Esophagus squamous epithelium (tissue), 5 donors: ENCODE measurements around the gene RAET1E. TPM values are rescaled to one million over a fixed set of nuclear protein-coding genes. Genes with fewer than 3 reads are reported as not detected.

ENCODE experiments used
- DNase-seq: peaks from one replicate; lab custom pipeline; 2025; lab: John Stamatoyannopoulos, UW
- H3K27ac ChIP-seq, 4 donors: fragments of 200-600 bp; sonication (generic); one replicate each; pipeline ENCODE4 v1.5.1; 2016 to 2019; ENCODE audit warnings: mild to moderate bottlenecking in 1 of 4
- H3K27me3 ChIP-seq, 4 donors: fragments of 200-600 bp; sonication (generic); 1 replicate in 3 of 4; 2 replicates in 1 of 4; pipeline versions ENCODE4 v1.5.1 to v1.6.0; 2017 to 2021; ENCODE audit warnings: antibody characterized with exemption in 1 of 4
- H3K36me3 ChIP-seq, 3 donors: fragments of 200-600 bp; sonication (generic); one replicate each; pipeline ENCODE4 v1.5.1; 2016 to 2019
- H3K4me1 ChIP-seq, 3 donors: fragments of 200-600 bp; sonication (generic); one replicate each; pipeline ENCODE4 v1.5.1; 2017 to 2019
- H3K4me3 ChIP-seq, 4 donors: fragments of 200-600 bp; sonication (generic); 1 replicate in 3 of 4; 2 replicates in 1 of 4; pipeline ENCODE4 v1.5.1; 2016 to 2019; ENCODE audit warnings: mild to moderate bottlenecking in 2 of 4, moderate library complexity in 1 of 4
- H3K9me3 ChIP-seq, 3 donors: fragments of 200-600 bp; sonication (generic); one replicate each; pipeline ENCODE4 v1.5.1; 2016 to 2019
- CTCF ChIP-seq, 6 experiments: fragments of 450-650 bp in 4 of 6; fragments of 200-600 bp in 2 of 6; sonication (generic) in 2 of 6; IDR thresholded peaks; one replicate each; pipeline ENCODE4 v1.5.1; 2016 to 2019; ENCODE audit warnings: antibody characterized with exemption in 6 of 6, mild to moderate bottlenecking in 4 of 6, moderate library complexity in 4 of 6
- POLR2A ChIP-seq, 4 donors: fragments of 450-650 bp; IDR thresholded peaks; one replicate each; pipeline ENCODE4 v1.6.1; 2017; ENCODE audit warnings: antibody characterized with exemption in 4 of 4, mild to moderate bottlenecking in 4 of 4, moderate library complexity in 3 of 4
- WGBS, 2 donors: methylation state at CpG; one replicate each; pipeline ENCODE4 v1.1.5; 2018; 5-methylcytosine and 5-hydroxymethylcytosine counted together
- intact Hi-C: fragments of 100-400 bp; cut with DNase I; formaldehyde crosslinking; loops from one replicate; pipeline ENCODE4 v1.15.0; 2022
- total RNA-seq, 4 donors: library from RNA; depleted of rRNA; stranded (reverse); fragments of >200 nt; gene quantifications; one replicate each; pipeline ENCODE4 v1.1.0, GENCODE V29; 2016
- donor health status: DM: yes; HTN: yes; CAD: no.

RAET1E gene
- total RNA-seq, 4 donors from 2014 or later = 50.1 to 90.1 (median 67.9) TPM

- H3K9me3 ChIP-seq = no peaks in the 10 kb centered on the region
- intact Hi-C loops = no loop called here
- H3K36me3 ChIP-seq = no peaks in the 10 kb centered on the region
- H3K27ac ChIP-seq = no peak overlapping the region
- H3K4me3 ChIP-seq = no peak overlapping the region
- H3K27me3 ChIP-seq = no peaks in the 10 kb centered on the region
- TF ChIP-seq CTCF (IDR thresholded peaks at IDR 0.05) = no peak
- TF ChIP-seq POLR2A (IDR thresholded peaks at IDR 0.05) = no peak
- DNase-seq = no peak
- 67 to 86% methylated on average over 1 of the region's 1 CpG for WGBS, 2 donors
- peaks cover 0 to 3% (median 0%) of the 10 kb centered on the region in 3 donors for H3K4me1 ChIP-seq
Measured at GRCh38 chr6:149872233-149872632, 25.7 kb downstream of the RAET1E start.

GRCh38 chr6:149871182-149871581 is 26.7 kb downstream of the RAET1E start:
- TF ChIP-seq POLR2A (IDR thresholded peaks at IDR 0.05) (no peak), CTCF (IDR thresholded peaks at IDR 0.05) (no peak)
- H3K9me3 ChIP-seq = no peaks in the 10 kb centered on the region
- H3K27me3 ChIP-seq = no peaks in the 10 kb centered on the region
- intact Hi-C loops = no loop called here
- no peak for DNase-seq
- H3K4me1 ChIP-seq = peaks cover 0 to 3% (median 0%) of the 10 kb centered on the region in 3 donors
- no peak overlapping the region for H3K27ac ChIP-seq
- no peaks in the 10 kb centered on the region for H3K36me3 ChIP-seq
- WGBS, 2 donors = 84 to 92% methylated on average over 2 of the region's 2 CpGs
- H3K4me3 ChIP-seq = no peak overlapping the region

- H3K4me3 ChIP-seq = no peak overlapping the region
- peaks cover 2 to 12% (median 4%) of the 10 kb centered on the region in 3 donors for H3K4me1 ChIP-seq
- H3K36me3 ChIP-seq = no peaks in the 10 kb centered on the region
- TF ChIP-seq POLR2A (IDR thresholded peaks at IDR 0.05) (no peak), CTCF (IDR thresholded peaks at IDR 0.05) (no peak)
- intact Hi-C loops = no loop called here
- no peaks in the 10 kb centered on the region for H3K27me3 ChIP-seq
- H3K27ac ChIP-seq = no peak overlapping the region
- WGBS, 2 donors = 67 to 86% methylated on average over 10 of the region's 10 CpGs
- H3K9me3 ChIP-seq = no peaks in the 10 kb centered on the region
- DNase-seq = no peak
Measured at GRCh38 chr6:149869275-149869892, 28.5 kb downstream of the RAET1E start.

- Histone ChIP-seq H3K4me3 (no peak overlapping the region), H3K4me1 (peaks cover 3 to 15% (median 6%) of the 10 kb centered on the region in 3 donors), H3K36me3 (no peaks in the 10 kb centered on the region), H3K9me3 (no peaks in the 10 kb centered on the region), H3K27me3 (no peaks in the 10 kb centered on the region), H3K27ac (no peak overlapping the region)
- intact Hi-C loops = no loop called here
- TF ChIP-seq POLR2A (IDR thresholded peaks at IDR 0.05) = no peak
- no peak for TF ChIP-seq CTCF (IDR thresholded peaks at IDR 0.05)
- no peak for DNase-seq
- WGBS, 2 donors = 50 to 52% methylated on average over 3 to 4 of the region's 4 CpGs
Measured at GRCh38 chr6:149867876-149868640, 29.9 kb downstream of the RAET1E start.
